GM12891 (cell line): ENCODE measurements around the gene WDR90.

Experiments
- POLR2A ChIP-seq: IDR thresholded peaks from 2 replicates; pipeline ENCODE4 v1.6.1; 2011; ENCODE audit warnings: low read depth, low read length, control low read depth
- POLR2AphosphoS5 ChIP-seq: IDR thresholded peaks from 2 replicates; pipeline ENCODE4 v1.6.1; 2011; ENCODE audit warnings: low read depth, low read length, control low read depth
- TAF1 ChIP-seq: IDR thresholded peaks from 2 replicates; pipeline ENCODE4 v1.6.1; 2011; ENCODE audit warnings: low read depth, low read length, control low read depth

- TF ChIP-seq POLR2AphosphoS5: no peak
- TF ChIP-seq TAF1: no peak
- no peak for TF ChIP-seq POLR2A
Observed at GRCh38 chr16:679814-680624, 30.9 kb downstream of the WDR90 start, which contains the start of gene STUB1.
